GM12878 (cell line): ENCODE measurements around the gene ETF1. TPM values are rescaled to one million over a fixed set of nuclear protein-coding genes. Genes with fewer than 3 reads are reported as not detected.
A peak's percentile ranks its signal among the peaks of the same experiment; 100 is the strongest.

ENCODE experiments used
- ATAC-seq: fragments of 200-7000 bp; cut with Tn5 transposase; 3 replicates; pipeline ENCODE4 v1.9.1; 2020; ENCODE audit warnings: mild to moderate bottlenecking, moderate library complexity
- BruUV-seq: library from RNA; stranded (reverse); fragments of 400-500 nt; replicated peaks from 2 replicates; lab custom pipeline; 2021; lab: Mats Ljungman, UMichigan
- CTCF ChIA-PET: fragments of 300-600 bp; sonication (Branson Sonifier 250); formaldehyde crosslinking; extraction: SDS; loops from one replicate; lab custom pipeline; 2021; ENCODE audit warnings: inconsistent platforms; lab: Yijun Ruan, JAX
- POLR2A ChIA-PET: fragments of 350-600 bp; formaldehyde crosslinking; extraction: SDS; loops from one replicate; lab custom pipeline; 2021; ENCODE audit warnings: inconsistent platforms; lab: Charles Lee
- RAD21 ChIA-PET: fragments of 300-600 bp; sonication (Branson Sonifier 250); formaldehyde crosslinking; loops from one replicate; lab custom pipeline; 2023; ENCODE audit warnings: antibody characterized with exemption; ENCODE audit not compliant: unreplicated experiment; lab: Charles Lee
- SMC1A ChIA-PET: fragments of 300-600 bp; sonication (Branson Sonifier 250); formaldehyde crosslinking; loops from one replicate; lab custom pipeline; 2023; ENCODE audit not compliant: unreplicated experiment, uncharacterized antibody; lab: Charles Lee
- DNase-seq: peaks from one replicate; pipeline ENCODE4 v3.0.0-alpha.2; 2011; ENCODE audit warnings: low read depth, low spot score
- FAIRE-seq: peaks from 3 replicates; lab custom pipeline; 2011; peaks lifted over from hg19 to GRCh38; lab: Jason Lieb, UNC
- H2AFZ ChIP-seq: 2 replicates; pipeline ENCODE4 v1.6.0; 2011; ENCODE audit warnings: low read depth, low read length, control low read depth; ENCODE audit not compliant: control insufficient read depth
- H3K27ac ChIP-seq: 2 replicates; pipeline ENCODE4 v1.5.1; 2011; ENCODE audit warnings: control low read depth; ENCODE audit not compliant: control insufficient read depth, insufficient read depth
- H3K27me3 ChIP-seq, 2 experiments: replicated peaks in 1 of 2; 2 replicates each; pipeline versions ENCODE4 v1.6.0 to v1.6.1; 2011; ENCODE audit warnings: low read length in 1 of 2; ENCODE audit not compliant: control insufficient read depth in 2 of 2, insufficient read depth in 2 of 2
- H3K36me3 ChIP-seq, 2 experiments: 2 replicates each; pipeline ENCODE4 v1.5.1; 2011; ENCODE audit warnings: low read length in 1 of 2; ENCODE audit not compliant: control insufficient read depth in 2 of 2, insufficient read depth in 2 of 2
- H3K4me1 ChIP-seq: 2 replicates; pipeline ENCODE4 v1.6.1; 2011; ENCODE audit warnings: mild to moderate bottlenecking, low read length, moderate library complexity, mixed read lengths; ENCODE audit not compliant: control insufficient read depth, insufficient read depth
- H3K4me2 ChIP-seq: 2 replicates; pipeline ENCODE4 v1.6.0; 2011; ENCODE audit warnings: control low read depth; ENCODE audit not compliant: control insufficient read depth, insufficient read depth
- H3K4me3 ChIP-seq: fragments of 200-600 bp; sonication (generic); 2 replicates; pipeline ENCODE4 v1.5.1; 2016
- H3K79me2 ChIP-seq: 2 replicates; pipeline ENCODE4 v1.6.0; 2011; ENCODE audit warnings: low read length; ENCODE audit not compliant: control insufficient read depth, insufficient read depth
- H3K9ac ChIP-seq: 2 replicates; pipeline ENCODE4 v1.8.0; 2011; ENCODE audit warnings: low read length, control low read depth, mixed read lengths; ENCODE audit not compliant: control insufficient read depth, insufficient read depth
- H3K9me3 ChIP-seq: replicated peaks from 3 replicates; pipeline ENCODE4 v1.5.1; 2011; ENCODE audit warnings: mild to moderate bottlenecking, low read length; ENCODE audit not compliant: control insufficient read depth, insufficient read depth
- H4K20me1 ChIP-seq: 2 replicates; pipeline ENCODE4 v1.6.0; 2011; ENCODE audit not compliant: control insufficient read depth, insufficient read depth
- BCL11A ChIP-seq: IDR thresholded peaks from 2 replicates; pipeline ENCODE4 v1.6.1; 2011; ENCODE audit warnings: low read depth, low read length
- CBX3 ChIP-seq: fragments of 200-600 bp; sonication (generic); IDR thresholded peaks from 2 replicates; pipeline ENCODE4 v1.6.1; 2016; ENCODE audit warnings: low read depth, borderline replicate concordance
- IKZF1 ChIP-seq: fragments of 450-650 bp; conservative IDR thresholded peaks from 2 replicates; pipeline ENCODE4 v1.6.1; 2017; ENCODE audit warnings: antibody characterized with exemption, mild to moderate bottlenecking
- IKZF2 ChIP-seq, 2 experiments: fragments of 450-650 bp; IDR thresholded peaks; 2 replicates each; pipeline ENCODE4 v1.6.1; 2017; ENCODE audit warnings: mild to moderate bottlenecking in 2 of 2, moderate library complexity in 2 of 2
- KAT2A ChIP-seq: conservative IDR thresholded peaks from 2 replicates; pipeline ENCODE4 v1.6.1; 2011; ENCODE audit warnings: low read depth, low read length; ENCODE audit not compliant: control insufficient read depth
- MTA2 ChIP-seq: fragments of 450-650 bp; IDR thresholded peaks from 2 replicates; pipeline ENCODE4 v1.6.1; 2016; ENCODE audit warnings: low read depth, mild to moderate bottlenecking, moderate library complexity
- MTA3 ChIP-seq: IDR thresholded peaks from 2 replicates; pipeline ENCODE4 v1.6.1; 2012; ENCODE audit warnings: low read length, inconsistent platforms, borderline replicate concordance
- MXI1 ChIP-seq: fragments of 150-350 bp; IDR thresholded peaks from 2 replicates; pipeline ENCODE4 v1.6.1; 2011; ENCODE audit warnings: low read depth, mild to moderate bottlenecking, inconsistent platforms, low read length, improper control_type of control experiment
- MYC ChIP-seq: IDR thresholded peaks from 2 replicates; pipeline ENCODE4 v1.6.1; 2011; ENCODE audit warnings: mild to moderate bottlenecking, low read length, moderate library complexity, inconsistent platforms; ENCODE audit not compliant: insufficient read depth, insufficient replicate concordance, insufficient read length, severe bottlenecking
- NR2F1 ChIP-seq: fragments of 450-650 bp; conservative IDR thresholded peaks from 2 replicates; pipeline ENCODE4 v1.6.1; 2017; ENCODE audit warnings: mild to moderate bottlenecking
- POLR2AphosphoS5 ChIP-seq: IDR thresholded peaks from 2 replicates; pipeline ENCODE4 v1.6.1; 2011; ENCODE audit warnings: mild to moderate bottlenecking, low read length, inconsistent platforms
- SKIL ChIP-seq: fragments of 450-650 bp; IDR thresholded peaks from 2 replicates; pipeline ENCODE4 v1.6.1; 2017; ENCODE audit warnings: mild to moderate bottlenecking, low read depth, inconsistent platforms; ENCODE audit not compliant: poor library complexity, severe bottlenecking
- SMAD5 ChIP-seq: IDR thresholded peaks from 2 replicates; pipeline ENCODE4 v1.6.1; 2016; ENCODE audit warnings: antibody characterized with exemption, low read depth
- YY1 ChIP-seq: IDR thresholded peaks from 2 replicates; pipeline ENCODE4 v1.6.1; 2011; ENCODE audit warnings: low read depth, mild to moderate bottlenecking, low read length
- ZNF24 ChIP-seq: fragments of 450-650 bp; IDR thresholded peaks from 2 replicates; pipeline ENCODE4 v1.6.1; 2017; ENCODE audit warnings: antibody characterized with exemption, mild to moderate bottlenecking
- ZNF274 ChIP-seq: IDR thresholded peaks from one replicate; pipeline ENCODE4 v1.8.0; 2011; ENCODE audit not compliant: insufficient read length, insufficient read depth
- ZNF384 ChIP-seq: IDR thresholded peaks from 2 replicates; pipeline ENCODE4 v1.6.1; 2012; ENCODE audit warnings: low read depth, mild to moderate bottlenecking, low read length, improper control_type of control experiment, borderline replicate concordance
- ZSCAN29 ChIP-seq: fragments of 450-650 bp; IDR thresholded peaks from 2 replicates; pipeline ENCODE4 v1.6.1; 2017; ENCODE audit warnings: mild to moderate bottlenecking, moderate library complexity
- WGBS: methylation state at CpG from one replicate; pipeline ENCODE4 v1.1.6; 2016; ENCODE audit warnings: low lambda C conversion rate; ENCODE audit not compliant: insufficient replicate concordance, insufficient coverage; ENCODE audit errors: missing lambda C conversion rate; 5-methylcytosine and 5-hydroxymethylcytosine counted together
- in situ Hi-C: fragments of 300-500 bp; cut with MboI; formaldehyde crosslinking; loops from 9 replicates; pipeline ENCODE4 v1.14.3; 2018; ENCODE audit warnings: mixed read lengths
- intact Hi-C: fragments of 100-400 bp; cut with micrococcal nuclease; formaldehyde crosslinking; loops from one replicate; pipeline ENCODE4 v1.14.2; 2022; ENCODE audit not compliant: unreplicated experiment
- polyA plus RNA-seq, 11 experiments: library from polyadenylated mRNA; depleted of rRNA in 4 of 11; unstranded in 6 of 11; stranded (reverse) in 5 of 11; fragments of >200 nt; fragmentation: Nextera tagmentation in 4 of 11; fragmentation: Illumina TruSeq in 1 of 11; extraction: Ambion mirVana in 4 of 11; extraction: Trizol in 1 of 11; gene quantifications; 1 replicate in 1 of 11; 2 replicates in 10 of 11; pipeline versions ENCODE4 v1.2.1 to v1.2.3, GENCODE V29; 2011 to 2016; ENCODE audit warnings: inconsistent platforms in 2 of 11, missing spikeins in 2 of 11, low read depth in 1 of 11
- total RNA-seq, 4 experiments: library from RNA; depleted of rRNA in 3 of 4; stranded (reverse); fragments of >200 nt in 3 of 4; fragmentation: Illumina TruSeq in 1 of 4; extraction: Trizol in 1 of 4; gene quantifications; 2 replicates each; pipeline versions ENCODE4 v1.2.1 to v1.2.3, GENCODE V29; 2013 to 2021
- TF ChIP-seq, protein P1 (sequence below): fragments of 450-650 bp; IDR thresholded peaks from 2 replicates; pipeline ENCODE4 v1.6.1; 2016; ENCODE audit warnings: mild to moderate bottlenecking

ETF1 gene
- total and polyA plus RNA-seq, 10 of the 15 experiments (the other 5 are each of a cell fraction or from before 2014, with no cell fraction given) = 29.8 to 145 (median 108) TPM

DNA sequence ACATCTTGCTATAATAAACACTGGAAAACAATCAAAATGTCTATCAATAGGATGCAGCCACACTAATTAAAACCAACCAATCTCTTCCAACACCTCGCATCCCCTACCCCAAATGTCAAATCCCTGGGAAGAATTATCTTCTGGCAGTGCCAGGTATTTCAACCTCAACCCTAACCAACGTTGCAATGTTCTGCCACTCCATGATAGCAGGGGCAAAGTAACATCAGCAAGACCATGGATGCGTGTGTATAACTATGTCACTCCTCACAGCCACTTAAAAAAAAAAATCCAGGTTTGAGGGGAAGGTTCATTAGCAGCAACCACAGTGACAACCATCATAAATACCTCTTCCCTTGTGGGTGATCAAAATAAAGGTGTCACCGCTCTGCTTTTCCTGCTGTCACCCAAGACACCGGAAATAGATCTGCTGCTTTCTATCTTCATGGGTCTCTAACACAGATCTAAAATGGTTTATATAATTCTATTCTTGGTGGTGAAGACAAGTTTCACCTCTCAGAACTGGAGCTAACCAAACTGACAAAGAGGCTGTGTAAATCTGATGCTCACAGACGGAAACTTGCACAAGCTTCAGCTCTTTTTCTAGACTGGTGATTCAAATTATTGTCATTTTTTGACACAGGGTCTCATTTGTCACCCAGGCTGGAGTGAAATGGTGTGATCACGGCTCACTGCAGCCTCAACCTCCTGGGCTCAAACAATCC, 22.2 kb upstream of the ETF1 start:
- ChIA-PET SMC1A (interaction anchor here (0.6 to 1.3 kb wide), 3 partner anchors 16 to 385 kb away, joined by 3 read pairs; no protein-coding TSS in a partner anchor), CTCF (interaction anchor here (0.8 to 2.2 kb wide), 5 partner anchors 14 to 61 kb away, joined by 3 to 8 read pairs (median 4); partner anchors contain the start of gene ETF1), RAD21 (interaction anchor here (1.0 to 1.1 kb wide), 2 partner anchors 10 to 61 kb away, joined by 3 to 4 read pairs; no protein-coding TSS in a partner anchor), POLR2A (interaction anchor here (1.2 to 1.7 kb wide), 3 partner anchors 11 to 21 kb away, joined by 3 to 10 read pairs (median 7); no protein-coding TSS in a partner anchor)
- H3K36me3 ChIP-seq = peaks cover 22 to 49% of the 10 kb centered on the region in 2 experiments
- H4K20me1 ChIP-seq = no peaks in the 10 kb centered on the region; the same call in 1 of the 2 replicates
- TF ChIP-seq POLR2AphosphoS5 (0 out of 2 replicates have a peak, but pooled peaks have one; percentile 43), ZSCAN29 (no peak), ZNF24 (no peak), BCL11A (peak; percentile 5; the same call in 1 of the 2 replicates), MTA3 (no peak), IKZF2 (IDR thresholded peaks at IDR 0.05) (peak; percentile 16 to 38; a peak in 1 of 4 replicates), MYC (no peak), KAT2A (no peak), NR2F1 (no peak), IKZF1 (no peak), YY1 (no peak), ZNF274 (no peak), ZNF384 (peak; percentile 39; the same call in 1 of the 2 replicates), SMAD5 (no peak), MTA2 (peak; percentile 59; the same call in 1 of the 2 replicates), SKIL (no peak), CBX3 (no peak), MXI1 (no peak)
- TF ChIP-seq, protein P1, sequence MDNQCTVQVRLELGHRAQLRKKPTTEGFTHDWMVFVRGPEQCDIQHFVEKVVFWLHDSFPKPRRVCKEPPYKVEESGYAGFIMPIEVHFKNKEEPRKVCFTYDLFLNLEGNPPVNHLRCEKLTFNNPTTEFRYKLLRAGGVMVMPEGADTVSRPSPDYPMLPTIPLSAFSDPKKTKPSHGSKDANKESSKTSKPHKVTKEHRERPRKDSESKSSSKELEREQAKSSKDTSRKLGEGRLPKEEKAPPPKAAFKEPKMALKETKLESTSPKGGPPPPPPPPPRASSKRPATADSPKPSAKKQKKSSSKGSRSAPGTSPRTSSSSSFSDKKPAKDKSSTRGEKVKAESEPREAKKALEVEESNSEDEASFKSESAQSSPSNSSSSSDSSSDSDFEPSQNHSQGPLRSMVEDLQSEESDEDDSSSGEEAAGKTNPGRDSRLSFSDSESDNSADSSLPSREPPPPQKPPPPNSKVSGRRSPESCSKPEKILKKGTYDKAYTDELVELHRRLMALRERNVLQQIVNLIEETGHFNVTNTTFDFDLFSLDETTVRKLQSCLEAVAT = 0 out of 2 replicates have a peak, but pooled peaks have one; percentile 20
- no peak for FAIRE-seq
- in situ Hi-C loops = no loop called here
- ATAC-seq = peak; percentile 56
- H2AFZ ChIP-seq = no peak overlapping the region
- H3K79me2 ChIP-seq = peaks cover 29% of the 10 kb centered on the region
- no peaks in the 10 kb centered on the region for H3K27me3 ChIP-seq
- WGBS = 44% methylated on average over 7 of the region's 7 CpGs
- H3K4me2 ChIP-seq = no peak overlapping the region
- no peak overlapping the region for H3K27ac ChIP-seq
- H3K4me3 ChIP-seq = no peak overlapping the region
- no peak for DNase-seq
- intact Hi-C loops = no loop called here
- H3K4me1 ChIP-seq = no peaks in the 10 kb centered on the region
- H3K9ac ChIP-seq = no peak overlapping the region
- BruUV-seq = no TSS peak
- no peaks in the 10 kb centered on the region for H3K9me3 ChIP-seq
